Fibroblast of lung (primary cell): ENCODE results near the gene SPECC1L. TPM values are rescaled to one million over a fixed set of nuclear protein-coding genes. Genes with fewer than 3 reads are reported as not detected.

Experiments used
- DNase-seq, 2 donors: peaks; one replicate each; pipeline versions ENCODE4 v3.0.0 to v3.0.0-alpha.2; 2010; ENCODE audit warnings: low read depth in 2 of 2
- H2AFZ ChIP-seq: 2 replicates; pipeline ENCODE4 v1.5.1; 2012; ENCODE audit warnings: low read length, control low read depth, inconsistent platforms
- H3K27ac ChIP-seq: 2 replicates; pipeline ENCODE4 v1.5.1; 2011; ENCODE audit warnings: low read length, control low read depth; ENCODE audit not compliant: insufficient read depth
- H3K27me3 ChIP-seq: 2 replicates; pipeline ENCODE4 v1.5.1; 2011; ENCODE audit warnings: mild to moderate bottlenecking, low read length; ENCODE audit not compliant: control insufficient read depth, insufficient read depth
- H3K36me3 ChIP-seq: 2 replicates; pipeline ENCODE4 v1.5.1; 2011; ENCODE audit warnings: low read length; ENCODE audit not compliant: control insufficient read depth, insufficient read depth
- H3K4me1 ChIP-seq: 2 replicates; pipeline ENCODE4 v1.5.1; 2011; ENCODE audit warnings: low read length; ENCODE audit not compliant: control insufficient read depth, insufficient read depth; ENCODE audit errors: extremely low read depth
- H3K4me2 ChIP-seq: 2 replicates; pipeline ENCODE4 v1.5.1; 2011; ENCODE audit warnings: low read length, control low read depth; ENCODE audit not compliant: insufficient read depth; ENCODE audit errors: extremely low read depth
- H3K4me3 ChIP-seq, 4 experiments: fragments of 200-600 bp in 1 of 4; sonication (generic) in 1 of 4; replicated peaks in 1 of 4; 2 replicates each; pipeline ENCODE4 v1.5.1; 2011 to 2016; ENCODE audit warnings: low read length in 4 of 4, low read depth in 3 of 4, mild to moderate bottlenecking in 3 of 4, control low read depth in 2 of 4, inconsistent platforms in 1 of 4, mixed read lengths in 1 of 4; ENCODE audit not compliant: insufficient read depth in 1 of 4; ENCODE audit errors: control extremely low read depth in 1 of 4
- H3K79me2 ChIP-seq: 2 replicates; pipeline ENCODE4 v1.5.1; 2012; ENCODE audit warnings: mild to moderate bottlenecking, low read length, inconsistent platforms; ENCODE audit not compliant: control insufficient read depth, insufficient read depth
- H3K9ac ChIP-seq: 2 replicates; pipeline ENCODE4 v1.5.1; 2011; ENCODE audit warnings: mild to moderate bottlenecking, low read length, control low read depth; ENCODE audit not compliant: insufficient read depth
- H3K9me3 ChIP-seq: 2 replicates; pipeline ENCODE4 v1.5.1; 2012; ENCODE audit warnings: low read depth, low read length; ENCODE audit not compliant: control insufficient read depth, insufficient read depth
- H4K20me1 ChIP-seq: 2 replicates; pipeline ENCODE4 v1.5.1; 2011; ENCODE audit warnings: low read length; ENCODE audit not compliant: control insufficient read depth, insufficient read depth; ENCODE audit errors: extremely low read depth
- CTCF ChIP-seq, 2 donors: IDR thresholded peaks in 1 of 2; conservative IDR thresholded peaks in 1 of 2; 1 replicate in 1 of 2; 2 replicates in 1 of 2; pipeline ENCODE4 v1.5.1; 2011 to 2012; ENCODE audit warnings: low read length in 2 of 2, control low read depth in 1 of 2, inconsistent platforms in 1 of 2, low read depth in 1 of 2, mild to moderate bottlenecking in 1 of 2
- EZH2 ChIP-seq: IDR thresholded peaks from 2 replicates; pipeline ENCODE4 v1.5.1; 2012; ENCODE audit warnings: low read length, control low read depth, mild to moderate bottlenecking; ENCODE audit errors: missing control alignments
- polyA plus RNA-seq, 2 donors: library from polyadenylated mRNA; depleted of rRNA in 1 of 2; stranded (reverse) in 1 of 2; unstranded in 1 of 2; fragments of >200 nt; gene quantifications; 2 replicates each; pipeline ENCODE4 v1.2.1, GENCODE V29; 2011 to 2012; ENCODE audit warnings: missing spikeins in 1 of 2
- total RNA-seq: library from RNA; depleted of rRNA; stranded (reverse); fragments of >200 nt; gene quantifications from 2 replicates; pipeline ENCODE4 v1.2.1, GENCODE V29; 2014

Gene SPECC1L
- total and polyA plus RNA-seq, 2 donors (not counting 1 experiment from before 2014, with no cell fraction given): 40.3 to 46.2 TPM

- Histone ChIP-seq H3K27me3 (no peaks in the 10 kb centered on the region), H3K4me3 (no peak overlapping the region), H3K4me1 (peaks cover 3% of the 10 kb centered on the region), H4K20me1 (no peaks in the 10 kb centered on the region), H3K4me2 (no peak overlapping the region), H3K36me3 (peaks cover 6% of the 10 kb centered on the region), H2AFZ (no peak overlapping the region), H3K79me2 (no peaks in the 10 kb centered on the region), H3K9me3 (no peaks in the 10 kb centered on the region), H3K9ac (no peak overlapping the region), H3K27ac (no peak overlapping the region)
- no peak for DNase-seq
- TF ChIP-seq EZH2 (no peak), CTCF (conservative IDR thresholded peaks at IDR 0.05 in 1 of 2, IDR thresholded peaks at IDR 0.05 in 1 of 2; ENCODE audit: low read depth in 1 of 2, low read length in 2 of 2) (no peak)
These were observed 96.1 kb downstream of the SPECC1L start for GRCh38 chr22:24366701-24367100.

GRCh38 chr22:24367841-24368240 lies 97.2 kb downstream of the SPECC1L start:
- no peak overlapping the region for H3K4me2 ChIP-seq
- DNase-seq: peak; percentile 12 to 33
- peaks cover 6% of the 10 kb centered on the region for H3K36me3 ChIP-seq

GRCh38 chr22:24370401-24370800 lies 99.8 kb downstream of the SPECC1L start:
- Histone ChIP-seq H3K27me3 (no peaks in the 10 kb centered on the region), H3K27ac (no peak overlapping the region), H3K4me2 (no peak overlapping the region), H3K9ac (no peak overlapping the region), H3K9me3 (no peaks in the 10 kb centered on the region), H3K36me3 (peaks cover 4% of the 10 kb centered on the region), H2AFZ (no peak overlapping the region), H4K20me1 (no peaks in the 10 kb centered on the region), H3K4me1 (peaks cover 3% of the 10 kb centered on the region), H3K79me2 (no peaks in the 10 kb centered on the region), H3K4me3 (no peak overlapping the region)
- DNase-seq: peak; percentile 11 to 31
- no peak for TF ChIP-seq EZH2
- no peak for TF ChIP-seq CTCF (conservative IDR thresholded peaks at IDR 0.05 in 1 of 2, IDR thresholded peaks at IDR 0.05 in 1 of 2; ENCODE audit: low read depth in 1 of 2, low read length in 2 of 2)

More at GRCh38 chr22:24367841-24368240, 97.2 kb downstream of the SPECC1L start:
- Histone ChIP-seq H3K9ac (no peak overlapping the region), H3K79me2 (no peaks in the 10 kb centered on the region), H3K27me3 (no peaks in the 10 kb centered on the region), H3K4me3 (no peak overlapping the region), H3K4me1 (peaks cover 3% of the 10 kb centered on the region), H2AFZ (no peak overlapping the region), H4K20me1 (no peaks in the 10 kb centered on the region), H3K9me3 (no peaks in the 10 kb centered on the region), H3K27ac (no peak overlapping the region)
- TF ChIP-seq CTCF (conservative IDR thresholded peaks at IDR 0.05 in 1 of 2, IDR thresholded peaks at IDR 0.05 in 1 of 2; ENCODE audit: low read depth in 1 of 2, low read length in 2 of 2) (no peak), EZH2 (no peak)
